T-helper 9 cell (primary cell): ENCODE measurements around the gene HPSE2.
"Not testable (repeated sequence)": the region's sequence is repeated elsewhere in the genome, so short reads cannot be mapped to it uniquely, and the experiment has no call there.

ENCODE experiments used
- DNase-seq: peaks from one replicate; pipeline ENCODE4 v3.0.0-alpha.2; 2020

Gene HPSE2

DNA sequence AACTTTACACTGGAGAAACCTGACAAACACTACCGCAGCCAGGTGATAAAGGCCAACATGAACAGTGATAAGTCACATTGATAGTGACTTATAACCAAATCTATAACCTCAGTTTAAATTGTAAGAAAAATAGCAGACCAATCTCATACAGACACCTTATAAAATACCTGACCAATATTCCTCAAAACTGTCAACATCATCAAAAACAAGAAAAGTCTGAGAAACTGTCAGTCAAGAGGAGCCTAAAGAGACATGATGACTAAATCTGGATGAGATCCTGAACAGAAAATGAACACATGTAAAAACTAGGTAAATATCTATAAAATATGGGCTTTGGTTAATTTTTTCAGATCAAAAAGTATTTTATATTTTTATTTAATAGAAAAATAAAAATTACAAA lies 233.3 kb downstream of the HPSE2 start:
- DNase-seq, result no peak

DNA sequence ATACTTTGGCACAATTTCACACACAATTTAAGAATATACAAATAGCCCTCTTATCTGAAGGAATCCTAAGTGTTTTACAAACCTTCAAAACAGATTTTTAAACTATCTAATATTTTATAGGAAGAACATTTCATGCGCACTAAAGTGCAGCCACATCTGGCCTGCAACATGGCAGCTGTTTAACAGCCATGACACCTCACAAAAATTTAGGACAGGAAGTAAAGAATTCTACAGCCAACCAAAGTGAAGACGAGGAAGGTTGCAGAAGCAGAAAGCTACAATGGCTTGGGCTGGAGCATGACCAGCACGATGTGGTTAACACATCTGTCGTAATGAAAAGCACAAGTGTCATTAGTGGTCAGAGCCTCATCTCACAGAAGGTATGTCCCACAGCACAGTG lies 238.1 kb downstream of the HPSE2 start:
- DNase-seq, result no peak

DNA sequence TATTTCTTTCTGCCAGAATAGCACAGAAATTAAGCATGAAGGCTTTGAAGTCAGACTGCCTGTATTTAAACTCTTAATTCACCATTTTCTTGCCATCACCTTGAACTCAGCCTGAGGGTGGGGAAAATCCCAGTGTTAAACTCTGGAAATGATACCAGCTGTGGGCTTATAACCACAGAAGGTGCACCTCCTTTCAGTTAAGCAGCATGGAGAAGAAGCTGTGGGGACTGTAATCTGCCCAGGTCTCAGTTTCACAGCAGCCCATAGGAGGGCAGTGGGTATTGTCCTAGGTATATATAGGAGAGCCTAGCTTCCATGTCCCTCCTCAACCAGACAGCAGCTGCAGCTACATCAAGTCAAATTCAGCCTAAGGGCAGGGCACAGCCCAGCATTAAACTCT lies 241.6 kb downstream of the HPSE2 start:
- no peak for DNase-seq

- not testable (repeated sequence) for DNase-seq
Observed at GRCh38 chr10:98983751-98984150, 251.9 kb downstream of the HPSE2 start.

- DNase-seq, result no peak
Observed at GRCh38 chr10:98980353-98980752, 255.3 kb downstream of the HPSE2 start.

DNA sequence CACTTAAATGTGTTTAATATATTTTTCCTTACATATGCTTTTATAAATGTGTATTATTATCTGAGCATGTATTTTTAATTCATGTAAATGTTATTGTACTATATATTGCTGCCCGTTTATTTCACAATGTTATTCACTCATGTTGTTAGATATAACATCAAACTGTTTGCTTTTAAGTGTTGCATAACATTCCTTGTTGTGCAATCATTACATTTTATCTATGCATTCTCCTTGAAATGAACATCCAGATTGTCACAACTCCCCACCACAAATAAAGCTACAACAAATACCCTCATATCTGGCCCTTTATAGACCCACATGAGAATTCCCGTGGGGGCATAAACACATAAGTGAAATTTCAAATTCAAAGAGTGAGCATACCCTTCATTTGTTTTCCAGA lies 264.2 kb downstream of the HPSE2 start:
- no peak for DNase-seq

DNA sequence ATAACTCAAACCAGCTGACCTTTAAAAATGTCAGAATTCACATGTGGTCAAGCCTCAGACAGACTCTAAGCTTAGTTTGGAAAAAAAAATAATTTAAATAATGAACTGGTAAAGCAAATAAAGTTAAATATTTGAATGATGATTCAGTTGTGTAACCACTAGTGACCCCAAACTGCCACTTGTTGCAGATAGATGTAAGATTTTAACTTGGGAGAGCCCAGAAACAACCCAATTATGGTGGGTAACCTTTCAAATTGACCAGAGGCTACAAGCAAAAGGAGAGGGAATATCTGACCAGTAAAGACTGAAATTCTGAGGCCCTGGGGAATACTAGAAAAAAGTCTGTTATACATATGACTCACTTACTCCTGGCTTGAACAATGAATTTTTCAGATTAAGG lies 268.1 kb downstream of the HPSE2 start:
- no peak for DNase-seq

DNA sequence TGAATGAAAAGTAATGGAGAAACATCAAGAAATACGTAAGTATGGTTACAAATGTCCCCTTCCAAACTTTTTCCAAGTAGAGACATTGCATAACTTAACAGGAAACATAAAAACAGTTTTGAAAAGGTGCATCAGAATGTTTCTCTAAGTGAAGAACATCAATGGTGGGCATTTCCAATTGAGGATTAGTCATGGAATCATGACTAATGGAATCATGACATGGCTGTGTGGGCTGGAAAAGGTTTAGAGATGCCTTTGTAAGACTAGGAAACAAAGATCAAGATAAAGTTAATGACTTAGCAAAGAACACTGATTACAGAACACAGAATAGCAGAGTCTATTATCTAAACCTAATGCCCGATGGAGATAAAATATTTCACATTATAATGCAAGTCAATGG lies 272.0 kb downstream of the HPSE2 start:
- no peak for DNase-seq

- DNase-seq, result no peak
Observed at GRCh38 chr10:98959379-98959778, 276.3 kb downstream of the HPSE2 start.

GRCh38 chr10:98957801-98958200 lies 277.9 kb downstream of the HPSE2 start:
- no peak for DNase-seq

- DNase-seq, result no peak
Observed at GRCh38 chr10:98956576-98957260, 278.9 kb downstream of the HPSE2 start.

- DNase-seq, result no peak
Observed at GRCh38 chr10:98953251-98953650, 282.4 kb downstream of the HPSE2 start.

DNA sequence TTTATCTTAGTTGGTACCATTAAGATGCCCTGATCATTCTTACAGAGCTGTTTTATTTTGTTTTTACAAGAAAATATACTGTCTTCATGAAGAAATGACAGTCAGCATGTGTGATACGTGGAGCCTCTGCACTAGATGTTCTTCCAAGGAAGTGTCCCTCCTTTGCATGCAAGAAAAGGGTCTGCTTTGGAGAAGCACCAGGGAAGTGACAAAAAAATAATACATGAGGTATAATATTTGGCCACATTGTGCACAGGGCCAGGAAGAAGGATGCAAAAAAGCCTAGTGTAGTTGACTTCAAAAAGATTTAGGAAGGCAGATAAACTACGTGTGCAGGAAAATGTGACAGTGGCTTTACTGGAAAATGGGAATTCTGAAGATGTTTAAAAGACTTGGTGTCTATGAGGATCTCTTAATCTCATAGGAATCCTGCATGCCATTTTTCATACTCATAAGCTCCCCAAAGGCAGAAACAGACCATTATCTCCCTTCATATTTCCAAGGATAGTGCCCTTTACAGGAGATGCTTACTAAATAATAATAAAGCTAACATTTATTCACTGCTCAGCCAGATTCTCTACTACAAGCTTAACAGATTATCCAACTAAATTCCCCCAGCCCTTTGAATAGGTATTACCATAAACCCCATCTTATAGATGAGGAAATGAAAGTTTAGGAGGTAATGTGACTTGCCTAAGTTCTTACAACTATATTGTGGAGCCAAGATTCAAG lies 284.2 kb downstream of the HPSE2 start:
- no peak for DNase-seq

DNA sequence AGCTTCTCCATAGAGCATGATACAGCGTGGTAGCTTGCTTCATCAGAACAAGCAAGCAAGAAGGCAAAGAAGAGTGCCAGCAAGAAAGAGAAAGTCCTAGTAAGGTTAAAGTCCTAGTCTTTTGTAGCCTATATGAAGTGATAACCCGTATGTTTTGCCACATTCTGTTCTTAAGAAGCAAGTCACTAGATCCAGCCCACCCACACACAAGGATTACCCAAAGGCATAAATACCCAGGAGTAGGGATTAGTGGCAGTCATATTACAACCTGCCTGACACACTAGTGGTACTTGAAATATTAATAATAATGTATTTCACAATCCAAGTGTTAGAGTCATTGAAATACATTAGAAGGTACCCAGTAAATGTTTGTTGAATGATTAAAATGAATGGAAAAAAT lies 285.5 kb downstream of the HPSE2 start:
- DNase-seq, result no peak

DNA sequence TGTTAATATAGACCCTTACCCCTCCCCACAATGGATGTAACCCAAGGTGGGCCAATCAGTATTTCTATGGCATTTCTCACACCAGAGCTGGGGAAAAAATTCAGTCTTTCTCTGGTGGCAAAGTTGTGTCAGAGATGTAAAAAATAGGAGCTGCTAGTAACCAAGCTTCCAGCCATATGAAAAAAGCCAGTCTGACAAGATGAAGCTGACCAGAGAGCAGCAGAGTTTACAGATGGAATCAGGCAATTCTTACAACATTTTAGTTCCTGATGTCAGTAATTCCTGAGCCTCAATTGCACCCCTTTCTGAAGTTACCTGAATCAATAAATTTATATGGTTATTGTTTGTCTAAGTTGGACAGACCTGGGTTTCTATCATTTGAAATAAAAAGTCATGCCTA lies 286.3 kb downstream of the HPSE2 start:
- no peak for DNase-seq

DNA sequence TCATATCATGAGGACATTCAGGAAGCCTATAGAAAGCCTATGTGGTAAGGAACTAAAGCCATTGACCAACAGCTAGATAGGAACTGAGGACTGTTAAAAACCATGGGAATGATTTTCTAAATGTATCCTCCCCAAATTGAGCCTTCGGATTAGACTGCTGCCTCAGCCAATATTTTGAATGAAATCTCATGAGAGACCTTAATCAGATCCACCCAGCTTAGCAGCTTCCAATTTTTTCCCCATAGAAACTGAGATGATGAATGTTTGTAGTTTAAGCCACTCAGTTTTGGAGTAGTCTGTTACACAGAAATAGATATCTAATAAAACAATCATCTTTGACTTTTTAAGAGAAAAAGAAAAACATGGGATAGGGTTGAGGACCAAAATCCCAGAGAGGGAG lies 292.0 kb downstream of the HPSE2 start:
- DNase-seq, result no peak

- DNase-seq, result no peak
Observed at GRCh38 chr10:98929709-98930108, 305.9 kb downstream of the HPSE2 start.

DNA sequence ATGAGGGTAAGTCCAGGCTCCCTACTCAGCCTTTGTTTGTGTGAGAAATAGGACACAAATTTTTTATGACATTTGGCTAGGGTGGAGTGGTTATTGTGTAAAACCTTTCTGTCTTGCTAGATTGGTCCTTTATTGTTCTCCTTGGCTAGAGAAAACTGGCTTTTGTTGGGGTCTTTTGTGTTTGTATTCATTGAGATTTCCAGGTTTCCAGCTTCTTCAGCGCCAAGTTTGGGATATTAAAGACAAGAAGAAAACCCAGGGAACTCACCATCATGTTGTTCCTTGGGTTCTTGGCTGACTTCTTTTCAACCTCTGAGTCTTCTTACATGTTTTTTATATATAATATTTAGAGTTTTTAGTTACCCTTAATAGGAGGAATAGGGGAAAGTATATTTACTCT lies 310.0 kb downstream of the HPSE2 start:
- no peak for DNase-seq

DNA sequence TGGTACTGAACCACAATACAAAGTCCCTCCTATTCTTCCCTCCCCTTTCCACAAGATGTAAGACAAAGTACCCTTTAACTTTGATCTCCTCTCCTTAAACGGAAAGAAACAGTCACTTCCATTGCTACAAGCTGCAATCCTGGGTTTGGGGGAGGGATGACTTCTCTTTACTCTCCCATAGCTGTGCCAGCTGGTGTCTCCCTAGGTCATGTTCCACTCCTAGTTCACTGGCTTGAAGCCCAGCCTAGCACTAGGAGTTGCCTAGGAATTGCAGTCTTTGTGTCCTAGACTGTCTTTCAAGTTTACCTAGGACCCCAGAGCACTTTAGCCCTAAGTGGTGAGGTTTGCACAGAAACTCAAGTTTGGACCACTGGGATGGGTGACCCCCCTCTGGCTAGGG lies 311.1 kb downstream of the HPSE2 start:
- no peak for DNase-seq

DNA sequence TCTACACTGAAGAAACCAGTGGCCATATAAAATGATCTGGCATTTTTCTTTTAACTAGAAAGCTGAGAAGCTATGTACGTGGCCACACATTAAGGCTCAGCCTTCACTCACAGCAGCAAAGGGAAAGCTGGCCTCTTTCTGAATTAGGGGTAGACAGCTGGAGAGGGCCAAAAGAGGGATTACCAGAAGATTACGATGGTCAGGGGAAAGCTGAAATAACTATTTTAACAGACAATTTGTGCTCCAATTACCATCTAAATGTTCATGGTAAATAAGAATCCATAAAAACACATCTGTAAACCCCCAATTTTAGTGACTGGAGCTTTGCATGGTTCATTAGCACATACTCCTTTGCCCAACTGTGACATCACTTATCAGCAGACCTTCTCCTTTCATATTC lies 314.3 kb downstream of the HPSE2 start:
- DNase-seq, result no peak

GRCh38 chr10:98920807-98921206 lies 314.8 kb downstream of the HPSE2 start:
- DNase-seq, result no peak

GRCh38 chr10:98920360-98920759 lies 315.3 kb downstream of the HPSE2 start:
- no peak for DNase-seq

DNA sequence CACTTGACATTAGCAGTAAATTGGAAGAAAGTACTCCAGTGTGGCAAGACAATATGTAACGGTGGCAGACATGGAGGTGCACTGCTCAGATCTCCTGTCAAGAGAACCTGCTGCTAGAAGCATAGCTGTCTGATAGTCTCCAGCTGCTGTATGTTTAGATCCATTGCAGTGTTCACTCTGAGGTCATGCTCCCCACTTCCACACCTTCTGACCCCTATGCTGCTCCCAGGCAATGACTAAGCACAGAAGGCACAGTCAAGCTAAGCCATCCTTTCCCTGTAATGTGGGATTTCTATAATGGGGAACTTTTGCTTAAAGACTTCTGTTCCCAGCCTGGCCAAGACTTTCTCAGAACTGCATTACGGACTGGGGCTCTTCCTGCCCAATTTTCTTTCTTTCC lies 315.8 kb downstream of the HPSE2 start:
- no peak for DNase-seq

DNA sequence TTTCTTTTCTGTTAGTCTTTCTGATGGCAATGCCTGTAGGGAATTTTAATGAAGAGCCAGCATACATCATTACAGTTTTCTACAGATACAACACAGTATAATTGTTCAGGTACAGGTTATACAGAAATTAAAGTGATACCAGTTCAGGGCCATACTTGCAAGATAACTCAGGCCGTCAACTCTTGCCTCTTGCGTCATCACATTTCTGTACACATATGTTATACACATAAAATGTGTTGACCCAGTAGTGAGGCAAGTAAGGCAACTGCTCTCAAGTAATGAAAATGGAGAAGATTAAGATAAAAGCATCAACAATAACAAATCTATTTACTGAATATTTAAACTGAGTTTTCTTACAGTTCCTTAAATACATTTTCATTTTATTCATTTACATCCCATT lies 317.8 kb downstream of the HPSE2 start:
- no peak for DNase-seq
